NCI-H748 (cell line): Measurements from ENCODE around the gene TACR1.
A peak's percentile ranks its signal among the peaks of the same experiment; 100 is the strongest.

Source experiments
- DNase-seq: peaks from one replicate; lab custom pipeline; 2025; ENCODE audit not compliant: unreplicated experiment; lab: John Stamatoyannopoulos, UW

Gene TACR1

GRCh38 chr2:75023666-75024455, 175.5 kb downstream of the TACR1 start:
- peak; percentile 2 for DNase-seq

- DNase-seq: no peak
These were observed 176.8 kb downstream of the TACR1 start for GRCh38 chr2:75022516-75022915.

- DNase-seq: no peak
These were observed 177.6 kb downstream of the TACR1 start for GRCh38 chr2:75021672-75022071.

GRCh38 chr2:75020476-75020875, 178.8 kb downstream of the TACR1 start:
- no peak for DNase-seq

- no peak for DNase-seq
These were observed 179.5 kb downstream of the TACR1 start for GRCh38 chr2:75019790-75020189.

- DNase-seq: no peak
These were observed 181.2 kb downstream of the TACR1 start for GRCh38 chr2:75018162-75018561.

- DNase-seq: no peak
These were observed 187.2 kb downstream of the TACR1 start for GRCh38 chr2:75012080-75012479.

- DNase-seq: no peak
These were observed 188.7 kb downstream of the TACR1 start for GRCh38 chr2:75010571-75010970.

GRCh38 chr2:75007819-75008218, 191.5 kb downstream of the TACR1 start:
- DNase-seq: peak; percentile 16

- no peak for DNase-seq
These were observed 192.3 kb downstream of the TACR1 start for GRCh38 chr2:75007061-75007460.

- DNase-seq: no peak
These were observed 193.3 kb downstream of the TACR1 start for GRCh38 chr2:75006041-75006440.

- no peak for DNase-seq
These were observed 195.5 kb downstream of the TACR1 start for GRCh38 chr2:75003773-75004172.

- DNase-seq: no peak
These were observed 196.0 kb downstream of the TACR1 start for GRCh38 chr2:75003276-75003675.

- DNase-seq: no peak
These were observed 197.3 kb downstream of the TACR1 start for GRCh38 chr2:75002007-75002406.

GRCh38 chr2:74999468-74999867, 199.9 kb downstream of the TACR1 start:
- DNase-seq: no peak
